Neural cell (in vitro differentiated cells): ENCODE results near the gene MEGF11.

ENCODE experiments used
- CTCF ChIP-seq: fragments of 450-650 bp; IDR thresholded peaks from 2 replicates; pipeline ENCODE4 v1.5.1; 2014; ENCODE audit warnings: antibody characterized with exemption, mild to moderate bottlenecking, moderate library complexity; ENCODE audit not compliant: poor library complexity, severe bottlenecking
- TAF1 ChIP-seq: IDR thresholded peaks from 2 replicates; pipeline ENCODE4 v1.6.1; 2012; ENCODE audit warnings: low read depth

- TF ChIP-seq TAF1 (no peak), CTCF (no peak)
Observed at GRCh38 chr15:66041276-66041675, 212.3 kb downstream of the MEGF11 start.
